ENCODE measurements around the gene RNF11. TPM values are rescaled to one million over a fixed set of nuclear protein-coding genes. Genes with fewer than 3 reads are reported as not detected.

Gene RNF11
- total and polyA plus RNA-seq, 11 donors: 42.4 to 143 (median 107) TPM

GRCh38 chr1:51215169-51215568 lies 20.9 kb upstream of the RNF11 start:
- ATAC-seq (no peak), DNase-seq (no peak)
- intact Hi-C loops (cut with DNase I): no loop called here
- TF ChIP-seq POLR2A (IDR thresholded peaks at IDR 0.05): no peak
- no peak for TF ChIP-seq CTCF (IDR thresholded peaks at IDR 0.05)
- Histone ChIP-seq H3K4me1 (peaks cover 0 to 15% (median 0%) of the 10 kb centered on the region in 12 donors), H3K27ac (no peak overlapping the region), H3K36me3 (no peaks in the 10 kb centered on the region), H3K4me3 (no peak overlapping the region), H3K9me3 (no peaks in the 10 kb centered on the region), H3K27me3 (no peaks in the 10 kb centered on the region)
- WGBS, 4 donors: 91 to 100% (median 94%) methylated on average over 1 of the region's 1 CpG

DNA sequence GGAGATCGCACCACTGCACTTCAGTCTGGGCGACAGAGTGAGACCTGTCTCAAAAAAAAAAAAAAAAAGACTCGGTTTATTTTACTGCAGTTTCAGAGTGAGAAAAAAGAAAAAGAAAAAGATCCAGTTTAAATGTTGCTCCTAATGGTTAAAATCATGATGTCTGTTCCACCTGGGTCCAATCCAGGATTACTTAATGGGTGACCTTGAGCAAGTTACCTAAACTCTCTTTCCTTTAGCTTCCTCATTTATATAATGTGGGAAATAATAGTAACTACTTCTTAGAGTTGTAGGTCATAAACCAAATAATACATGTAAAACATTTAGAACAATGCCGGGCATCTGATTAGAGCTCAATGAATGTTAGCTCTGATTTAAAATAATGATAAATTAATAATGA lies 19.4 kb upstream of the RNF11 start:
- no peak overlapping the region for H3K27ac ChIP-seq
- ATAC-seq (no peak), DNase-seq (no peak)
- no peaks in the 10 kb centered on the region for H3K9me3 ChIP-seq
- H3K36me3 ChIP-seq: no peaks in the 10 kb centered on the region
- H3K27me3 ChIP-seq: no peaks in the 10 kb centered on the region
- TF ChIP-seq CTCF (IDR thresholded peaks at IDR 0.05): no peak
- no peak for TF ChIP-seq POLR2A (IDR thresholded peaks at IDR 0.05)
- WGBS, 4 donors: 92 to 94% (median 93%) methylated on average over 4 of the region's 4 CpGs
- intact Hi-C loops (cut with DNase I): no loop called here
- H3K4me1 ChIP-seq: peaks cover 0 to 15% (median 0%) of the 10 kb centered on the region in 12 donors
- H3K4me3 ChIP-seq: no peak overlapping the region

- intact Hi-C loops (cut with DNase I): no loop called here
- H3K27ac ChIP-seq: no peak overlapping the region
- H3K36me3 ChIP-seq: no peaks in the 10 kb centered on the region
- no peak for ATAC-seq
- peaks cover 0 to 15% (median 0%) of the 10 kb centered on the region in 12 donors for H3K4me1 ChIP-seq
- H3K27me3 ChIP-seq: no peaks in the 10 kb centered on the region
- no peak overlapping the region for H3K4me3 ChIP-seq
- 79 to 88% (median 84%) methylated on average over 2 of the region's 2 CpGs for WGBS, 4 donors
- TF ChIP-seq CTCF (IDR thresholded peaks at IDR 0.05) (no peak), POLR2A (IDR thresholded peaks at IDR 0.05) (no peak)
- DNase-seq: no peak
- H3K9me3 ChIP-seq: no peaks in the 10 kb centered on the region
Measured at GRCh38 chr1:51217101-51217500, 19.0 kb upstream of the RNF11 start.

- intact Hi-C loops (cut with DNase I): no loop called here
- no peak overlapping the region for H3K4me3 ChIP-seq
- H3K27ac ChIP-seq: no peak overlapping the region
- no peaks in the 10 kb centered on the region for H3K9me3 ChIP-seq
- WGBS, 4 donors: 31 to 64% (median 53%) methylated on average over 2 of the region's 2 CpGs
- peaks cover 0 to 15% (median 0%) of the 10 kb centered on the region in 12 donors for H3K4me1 ChIP-seq
- ATAC-seq: peak in 1 of 4 donors; percentile 33
- no peak for DNase-seq
- no peaks in the 10 kb centered on the region for H3K36me3 ChIP-seq
- H3K27me3 ChIP-seq: no peaks in the 10 kb centered on the region
- TF ChIP-seq CTCF (IDR thresholded peaks at IDR 0.05): no peak
Measured at GRCh38 chr1:51218570-51218969, 17.5 kb upstream of the RNF11 start.

All from heart left ventricle (tissue), 16 donors.